ENCODE measurements around the gene PIK3CG.

Gene PIK3CG

DNA sequence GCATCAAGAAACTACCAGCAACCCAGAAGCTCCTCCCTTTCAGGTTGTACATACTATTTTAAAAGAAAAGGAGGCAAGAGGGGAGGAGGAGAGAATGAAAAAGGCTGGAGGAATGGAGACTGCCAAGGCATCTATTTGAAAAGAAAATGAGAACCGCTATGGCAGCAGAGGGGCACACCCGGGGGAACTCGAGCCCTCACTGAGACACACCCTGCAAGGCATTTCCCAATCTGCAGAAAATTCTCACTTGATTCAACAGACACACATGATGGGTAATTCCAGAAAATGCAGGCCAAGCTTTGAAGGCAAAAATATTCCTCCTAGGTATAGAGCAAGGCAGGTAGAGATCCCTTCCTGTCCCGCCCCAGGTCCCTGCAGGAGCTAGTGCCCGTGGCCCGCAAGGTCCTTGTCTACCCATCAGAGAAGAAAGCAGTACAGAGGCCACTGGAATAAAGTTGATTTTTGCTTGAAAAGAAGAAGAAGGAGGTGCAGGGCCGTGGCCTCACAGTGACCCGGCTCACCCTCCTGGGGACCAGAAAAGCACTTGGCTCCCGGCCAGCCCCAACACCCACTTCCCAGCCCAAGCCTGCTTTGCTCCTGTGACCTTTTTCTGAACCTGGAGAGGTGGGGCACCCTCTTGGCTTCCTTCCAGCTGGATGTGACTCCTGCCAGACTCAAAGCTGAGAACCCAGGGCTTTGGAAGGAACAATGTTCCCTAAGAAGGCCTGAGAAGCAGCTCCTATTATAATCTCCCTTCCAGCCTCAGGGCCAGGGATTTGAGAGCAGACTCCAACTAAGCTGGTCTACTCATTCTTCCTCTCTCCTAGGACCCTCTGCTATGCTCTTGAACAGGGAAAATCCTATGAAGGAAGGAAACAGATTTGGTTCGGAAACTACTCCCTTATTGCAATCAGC, 6.2 kb upstream of the PIK3CG start:
- DNase-seq (ENCODE audit: low read depth in 3 of 3): no peak

DNA sequence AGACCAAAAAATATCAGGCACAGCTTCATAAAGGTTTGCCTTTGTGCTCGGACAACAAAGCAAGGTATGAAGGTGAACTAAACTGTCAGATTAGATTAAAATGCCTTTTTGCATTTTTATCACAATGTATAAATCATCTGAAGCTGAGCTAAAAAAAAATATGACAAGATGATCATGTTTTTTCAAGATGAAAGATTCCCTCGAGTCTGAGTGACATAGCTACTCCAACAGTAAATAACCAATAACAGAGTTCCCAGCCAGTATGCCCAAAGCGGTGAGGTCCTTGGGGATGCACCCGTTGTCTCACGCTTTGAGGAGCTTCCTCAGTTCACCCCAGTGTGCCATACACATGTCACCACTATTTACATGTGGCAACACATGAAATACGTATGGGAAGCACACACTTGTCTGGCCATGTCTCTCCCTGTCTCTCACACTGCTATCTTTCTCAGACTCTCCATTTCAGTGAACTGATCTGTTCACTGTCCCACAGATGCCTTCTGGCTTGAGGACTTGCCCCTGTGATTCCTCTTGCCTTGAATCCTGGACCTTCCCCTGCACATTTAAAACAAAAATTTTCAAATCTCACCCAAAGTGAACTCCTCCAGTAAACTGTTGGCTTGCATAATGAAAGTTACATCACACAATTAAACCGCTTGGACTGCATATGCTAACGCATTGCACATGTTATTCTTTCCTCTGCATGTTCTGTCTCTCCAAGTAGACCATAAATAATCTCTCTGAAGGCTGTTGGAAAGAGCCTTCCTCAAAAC, 2.6 kb upstream of the PIK3CG start:
- no peak for DNase-seq (ENCODE audit: low read depth in 3 of 3)

DNA sequence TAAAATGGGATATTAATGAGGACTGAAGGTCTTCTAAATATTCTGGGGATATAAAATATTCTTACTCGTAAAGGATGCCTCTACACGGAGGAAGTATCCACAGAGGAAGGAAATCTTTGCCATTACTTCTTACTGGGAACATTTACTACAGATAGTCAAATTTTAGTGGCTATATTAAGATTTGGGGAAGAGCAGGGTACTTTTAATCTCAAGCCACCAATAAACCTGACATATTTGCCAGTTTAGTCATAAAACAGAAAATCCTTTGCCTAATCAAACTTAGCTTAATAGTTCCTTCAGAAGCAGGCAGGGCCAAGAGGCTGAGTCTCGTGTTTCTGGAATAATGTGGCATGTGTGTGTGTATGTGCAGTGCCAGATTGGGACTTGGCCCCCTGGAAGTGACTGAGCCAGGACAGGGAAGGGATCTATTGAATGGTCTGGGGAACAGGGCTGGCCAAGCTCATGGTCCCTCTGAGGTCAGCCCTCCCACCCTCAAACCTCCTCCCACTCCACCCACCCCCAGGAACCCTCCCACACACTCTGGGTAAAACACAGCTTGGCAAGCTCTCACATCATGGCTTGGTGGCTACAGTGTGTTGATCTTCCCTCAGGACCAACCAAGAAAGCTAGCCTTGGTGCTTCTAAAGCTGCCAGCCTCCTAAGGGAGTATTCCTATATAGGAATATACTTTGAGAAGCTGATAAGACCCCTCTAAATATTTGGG, 1.6 kb upstream of the PIK3CG start:
- DNase-seq (ENCODE audit: low read depth in 3 of 3): no peak

DNA sequence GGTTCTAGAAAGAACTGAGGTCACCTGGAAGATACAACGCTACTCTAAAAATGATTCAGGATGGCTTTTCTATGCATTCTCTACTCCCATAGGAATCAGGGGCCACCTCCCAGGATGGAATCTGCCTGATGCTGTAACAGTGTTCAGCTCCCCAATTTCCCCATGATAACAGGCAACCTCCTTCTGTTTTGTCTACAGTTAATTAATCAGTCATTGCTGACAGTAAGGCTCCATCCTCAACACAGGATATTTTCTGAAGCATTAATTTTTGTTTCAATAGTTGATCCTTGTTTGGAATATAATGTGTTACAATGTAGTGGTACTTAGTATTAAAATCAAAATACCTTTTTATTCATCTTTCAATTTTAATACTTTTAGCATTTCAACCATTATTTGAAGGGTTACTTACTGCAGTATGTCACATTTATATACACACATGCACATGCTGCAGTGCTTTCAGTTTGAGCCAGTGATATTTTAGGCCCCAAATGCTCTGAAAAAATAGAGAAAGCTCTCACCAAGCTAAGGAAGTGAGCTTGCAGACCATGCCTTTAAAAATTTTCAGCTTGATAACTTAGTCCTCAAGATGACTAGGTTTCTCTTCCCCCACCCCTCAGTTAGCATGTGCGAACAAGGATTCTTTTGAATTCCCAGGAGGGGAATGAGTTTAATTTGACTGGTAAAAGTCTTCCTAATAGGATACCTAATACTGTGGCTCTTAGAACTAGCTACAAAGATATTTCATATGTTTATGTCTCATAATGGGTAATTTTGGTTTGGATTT, 592 bp upstream of the PIK3CG start:
- DNase-seq (ENCODE audit: low read depth in 3 of 3): no peak

- DNase-seq (ENCODE audit: low read depth in 3 of 3): no peak
These were observed 1.5 kb downstream of the PIK3CG start for GRCh38 chr7:106866298-106867281.

DNA sequence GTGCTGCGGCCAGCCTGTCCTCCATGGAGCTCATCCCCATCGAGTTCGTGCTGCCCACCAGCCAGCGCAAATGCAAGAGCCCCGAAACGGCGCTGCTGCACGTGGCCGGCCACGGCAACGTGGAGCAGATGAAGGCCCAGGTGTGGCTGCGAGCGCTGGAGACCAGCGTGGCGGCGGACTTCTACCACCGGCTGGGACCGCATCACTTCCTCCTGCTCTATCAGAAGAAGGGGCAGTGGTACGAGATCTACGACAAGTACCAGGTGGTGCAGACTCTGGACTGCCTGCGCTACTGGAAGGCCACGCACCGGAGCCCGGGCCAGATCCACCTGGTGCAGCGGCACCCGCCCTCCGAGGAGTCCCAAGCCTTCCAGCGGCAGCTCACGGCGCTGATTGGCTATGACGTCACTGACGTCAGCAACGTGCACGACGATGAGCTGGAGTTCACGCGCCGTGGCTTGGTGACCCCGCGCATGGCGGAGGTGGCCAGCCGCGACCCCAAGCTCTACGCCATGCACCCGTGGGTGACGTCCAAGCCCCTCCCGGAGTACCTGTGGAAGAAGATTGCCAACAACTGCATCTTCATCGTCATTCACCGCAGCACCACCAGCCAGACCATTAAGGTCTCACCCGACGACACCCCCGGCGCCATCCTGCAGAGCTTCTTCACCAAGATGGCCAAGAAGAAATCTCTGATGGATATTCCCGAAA, 2.7 kb downstream of the PIK3CG start:
- DNase-seq (ENCODE audit: low read depth in 3 of 3): no peak

- DNase-seq (ENCODE audit: low read depth in 3 of 3): no peak
These were observed 3.3 kb downstream of the PIK3CG start for GRCh38 chr7:106868364-106868763.

DNA sequence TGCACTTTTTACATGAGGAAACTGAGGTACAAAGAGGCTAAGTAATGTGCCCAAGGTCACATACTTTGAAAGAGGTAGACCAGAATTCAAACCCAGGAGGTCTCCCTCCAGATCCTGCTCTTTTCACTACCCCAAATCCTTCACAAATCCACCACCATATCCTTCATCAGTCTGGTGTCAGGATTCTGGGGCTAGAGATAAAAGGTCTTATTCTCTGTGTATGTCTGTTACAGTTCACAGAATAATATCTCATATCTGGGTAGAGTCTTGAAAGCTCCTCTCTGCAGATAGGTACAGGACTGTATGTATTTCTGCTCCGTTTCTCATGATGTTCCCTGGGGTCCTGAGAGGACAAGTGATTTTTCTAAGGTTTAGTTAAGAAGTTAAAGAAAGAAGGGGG, 4.9 kb downstream of the PIK3CG start:
- no peak for DNase-seq (ENCODE audit: low read depth in 3 of 3)

DNA sequence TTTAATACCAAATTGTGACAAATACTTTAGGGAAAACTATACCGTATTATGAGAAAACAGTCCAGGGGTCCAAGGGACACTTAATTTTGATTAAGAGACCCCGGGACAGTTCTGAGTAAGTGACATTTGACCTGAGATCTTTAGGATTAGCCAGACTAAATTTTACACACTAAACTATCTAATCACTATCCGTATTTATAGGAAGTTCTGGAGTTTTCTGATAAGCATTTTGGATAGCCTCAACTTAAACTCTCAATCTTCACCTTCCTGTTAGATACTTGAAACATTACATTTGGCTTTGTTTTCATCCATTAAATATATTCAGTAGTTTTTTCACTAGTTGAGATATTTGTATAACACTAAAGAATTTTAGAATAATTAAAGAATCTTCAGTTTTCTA, 5.4 kb downstream of the PIK3CG start:
- no peak for DNase-seq (ENCODE audit: low read depth in 3 of 3)

DNA sequence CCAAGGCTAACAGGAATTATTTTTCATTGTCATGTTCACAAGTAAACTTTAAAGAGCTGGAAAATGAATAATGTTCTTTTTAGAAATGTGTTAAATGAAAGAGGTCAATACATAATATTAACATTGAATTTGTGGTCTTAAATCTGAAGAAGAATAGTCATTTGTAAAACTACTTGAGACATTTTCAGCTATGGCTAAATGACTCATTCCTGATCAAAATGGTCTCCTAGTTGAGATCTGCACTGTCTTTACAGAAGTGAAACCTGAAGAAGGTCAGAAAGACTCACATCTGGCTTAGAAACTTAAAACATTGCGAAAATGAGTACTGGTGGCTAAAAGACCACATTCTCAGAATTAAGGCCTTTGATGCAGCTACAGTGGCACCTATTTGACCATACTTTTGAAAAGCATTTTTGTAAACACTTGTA, 5.9 kb downstream of the PIK3CG start:
- DNase-seq (ENCODE audit: low read depth in 3 of 3): no peak

- no peak for DNase-seq (ENCODE audit: low read depth in 3 of 3)
These were observed 6.9 kb downstream of the PIK3CG start for GRCh38 chr7:106871793-106872571.

GRCh38 chr7:106872763-106873162, 7.7 kb downstream of the PIK3CG start:
- DNase-seq (ENCODE audit: low read depth in 3 of 3): no peak

GRCh38 chr7:106874076-106874475, 9.0 kb downstream of the PIK3CG start:
- no peak for DNase-seq (ENCODE audit: low read depth in 3 of 3)

DNA sequence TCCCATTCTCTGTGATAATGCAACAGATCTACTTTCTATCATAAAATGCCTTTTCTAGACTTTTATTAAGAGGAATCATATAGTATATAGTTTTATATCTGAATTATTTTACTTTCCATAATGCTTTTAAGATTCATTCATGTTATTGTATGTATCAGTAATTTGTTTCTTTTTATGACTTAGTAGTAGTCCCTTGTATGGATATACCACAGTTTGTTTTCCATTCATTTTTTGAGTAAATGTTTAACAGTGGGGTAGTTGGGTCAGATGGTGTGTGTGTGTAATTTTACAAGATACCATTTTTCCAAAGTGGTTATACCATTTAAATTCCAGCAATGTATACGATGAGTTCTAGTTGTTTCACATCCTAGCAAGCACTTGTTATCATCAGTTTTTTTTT, 10.4 kb downstream of the PIK3CG start:
- no peak for DNase-seq (ENCODE audit: low read depth in 3 of 3)

DNA sequence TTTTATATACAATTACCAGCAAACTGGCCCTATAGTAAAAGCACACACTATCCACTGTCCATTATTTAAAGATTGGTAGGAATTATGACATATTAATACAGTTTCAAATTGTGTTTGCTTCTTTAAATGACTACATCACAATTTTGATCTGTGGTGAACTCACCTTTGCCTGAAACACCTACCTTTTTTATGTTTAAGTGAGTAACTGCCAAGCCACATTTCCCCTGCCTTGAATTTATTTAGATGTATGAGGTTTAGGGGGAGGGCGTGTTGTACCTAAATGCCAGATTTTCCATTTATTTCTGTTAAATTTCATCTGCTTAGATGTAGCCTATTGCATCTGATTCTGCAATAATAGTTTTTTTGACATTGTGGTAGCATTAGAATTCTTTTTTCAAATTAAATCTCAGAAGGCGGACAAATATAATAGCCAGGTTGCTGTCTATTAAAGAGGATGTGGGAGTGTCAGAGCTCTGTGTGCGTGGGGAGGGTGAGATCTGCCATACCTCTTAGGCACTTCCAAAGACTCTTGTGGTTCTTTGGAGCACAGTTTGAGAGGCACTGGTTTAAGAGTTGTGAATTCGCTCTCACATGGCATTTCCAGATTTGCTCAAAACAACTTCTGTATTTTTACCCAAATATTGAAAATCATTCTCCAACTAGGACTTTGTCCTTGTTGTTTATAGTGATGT, 13.8 kb downstream of the PIK3CG start:
- no peak for DNase-seq (ENCODE audit: low read depth in 3 of 3)

- no peak for DNase-seq (ENCODE audit: low read depth in 3 of 3)
These were observed 16.9 kb downstream of the PIK3CG start for GRCh38 chr7:106881984-106882383.

DNA sequence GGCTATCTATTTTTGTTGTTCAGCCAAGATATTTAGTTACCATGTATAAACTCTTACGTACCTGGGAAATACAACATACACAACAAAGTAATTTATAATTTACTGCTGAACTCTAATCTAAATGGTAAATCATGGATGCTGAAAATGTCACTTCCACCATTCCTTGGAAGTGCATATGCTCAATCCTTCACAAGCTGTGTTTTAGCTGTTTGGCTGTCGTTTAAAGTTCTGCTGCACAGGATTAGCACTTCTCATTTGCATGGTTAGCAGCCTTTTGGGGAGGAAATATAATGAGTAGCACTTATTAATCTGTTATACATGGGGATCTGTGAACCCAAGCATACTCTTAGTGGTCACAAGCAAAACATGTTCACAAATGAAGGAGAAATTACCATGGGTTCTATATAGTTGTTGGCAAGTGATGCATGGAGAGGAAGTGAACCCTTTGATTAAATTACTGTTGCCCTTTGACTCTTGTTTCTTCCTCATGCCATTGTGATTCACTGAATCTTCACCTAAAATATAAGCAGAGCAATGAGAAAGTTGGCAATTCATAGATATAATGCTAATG, 18.5 kb downstream of the PIK3CG start:
- no peak for DNase-seq (ENCODE audit: low read depth in 3 of 3)

DNA sequence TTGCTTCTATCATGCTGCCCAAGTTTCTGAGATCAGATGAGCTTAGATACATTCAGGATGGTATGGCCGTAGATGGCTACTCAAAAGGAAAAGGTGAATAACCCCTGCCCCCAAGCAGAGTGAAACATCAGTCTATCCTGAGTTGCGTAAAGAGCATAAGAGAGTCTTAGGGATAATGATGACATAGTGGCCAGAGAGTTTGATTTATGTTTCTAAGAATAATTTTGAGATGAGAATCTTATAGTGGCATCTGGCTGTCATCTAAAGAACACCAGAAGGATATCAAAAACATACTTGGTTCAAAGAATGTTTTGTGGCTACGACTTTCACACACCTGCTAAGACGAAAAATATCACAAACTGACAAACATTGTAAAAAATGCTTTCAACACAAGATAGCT, 20.6 kb downstream of the PIK3CG start:
- no peak for DNase-seq (ENCODE audit: low read depth in 3 of 3)

All from stimulated activated CD4-positive, alpha-beta T cell treated with anti-CD3 and anti-CD28 coated beads, TNF-alpha, amount 100 ng/mL, for 48 hours (primary cell).